Stimulated activated CD4-positive, alpha-beta T cell treated with anti-CD3 and anti-CD28 coated beads, TNF-alpha, amount 100 ng/mL, for 1 hour (primary cell): ENCODE results near the gene TTC12.

Experiments
- DNase-seq, 3 donors: peaks; one replicate each; pipeline ENCODE4 v3.0.0-alpha.2; 2020; ENCODE audit warnings: low read depth in 3 of 3, low spot score in 1 of 3

The TTC12 gene

DNA sequence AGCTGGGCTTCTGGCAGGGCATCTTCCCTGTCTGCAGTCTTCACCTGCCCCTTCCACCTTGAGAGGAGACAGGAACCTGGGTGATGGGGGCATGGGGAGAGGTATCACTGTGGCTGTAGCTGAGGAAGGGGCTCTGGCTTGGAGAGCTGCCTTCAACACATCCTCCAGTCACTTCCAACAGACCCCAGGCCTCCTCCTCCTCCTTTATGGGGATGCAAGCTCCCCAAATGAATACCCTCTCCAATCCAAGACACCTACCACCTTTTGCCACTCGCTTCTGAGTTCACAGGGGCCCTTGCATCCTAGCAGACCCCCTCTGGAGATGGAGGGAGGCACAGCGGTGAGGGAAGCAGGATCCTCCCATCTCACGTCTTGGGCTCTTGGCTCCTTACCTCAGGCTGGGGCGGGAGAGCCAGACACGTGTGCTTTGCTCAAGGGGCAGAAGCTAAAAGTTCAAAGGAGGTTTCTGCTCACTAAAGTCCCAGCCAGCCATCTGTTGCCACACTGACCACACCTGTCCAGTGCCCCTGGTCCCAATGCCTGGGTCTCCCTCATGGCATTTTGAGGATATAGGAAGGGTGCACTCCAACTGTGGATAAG is 86.3 kb downstream of the TTC12 start:
- no peak for DNase-seq

DNA sequence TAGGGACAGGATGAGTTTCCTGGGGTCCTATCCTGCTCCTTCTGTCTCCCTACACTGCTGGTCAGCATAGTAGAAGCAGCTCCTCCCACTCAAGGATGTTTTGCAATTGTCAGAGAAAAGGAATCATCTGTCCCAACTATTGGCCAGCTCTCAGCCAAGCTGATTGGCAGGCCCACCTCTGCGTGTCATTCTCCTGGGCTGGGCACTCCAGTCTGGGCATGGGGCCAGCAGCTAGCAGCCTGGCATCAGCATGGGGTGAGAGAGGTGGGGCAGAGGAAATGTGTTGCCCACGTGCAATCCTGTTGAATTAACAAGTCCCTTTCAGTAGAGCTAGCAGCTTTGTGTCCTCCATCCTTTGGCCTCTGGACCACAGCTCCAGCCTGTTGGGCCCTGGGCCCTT is 87.3 kb downstream of the TTC12 start:
- DNase-seq, result no peak

- DNase-seq, result no peak
These were observed 90.6 kb downstream of the TTC12 start for GRCh38 chr11:113404859-113405430.

GRCh38 chr11:113405724-113406478 is 91.5 kb downstream of the TTC12 start:
- no peak for DNase-seq

- DNase-seq, result no peak
These were observed 92.8 kb downstream of the TTC12 start for GRCh38 chr11:113407163-113407562.

DNA sequence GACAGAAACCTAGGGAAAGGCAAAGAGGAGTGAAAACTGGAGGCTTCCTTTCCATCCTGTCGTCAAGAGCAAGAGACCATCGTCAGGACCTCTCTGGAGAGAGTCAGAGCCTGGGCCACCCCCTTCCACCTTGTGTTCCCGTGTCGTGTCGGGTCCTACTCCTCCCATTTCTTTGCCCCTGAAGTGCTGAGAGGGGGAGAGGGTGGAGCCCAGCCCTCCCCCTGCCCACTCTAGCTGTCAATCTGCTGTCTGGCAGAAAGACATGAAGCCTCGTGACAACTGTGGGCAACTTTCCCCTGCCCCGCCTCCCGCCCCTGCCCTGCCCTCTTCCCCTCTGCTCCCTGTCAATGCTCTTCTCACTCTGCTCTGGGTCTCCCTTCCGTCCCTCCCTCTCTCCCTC is 93.8 kb downstream of the TTC12 start:
- no peak for DNase-seq

GRCh38 chr11:113408887-113409286 is 94.5 kb downstream of the TTC12 start:
- DNase-seq, result no peak

DNA sequence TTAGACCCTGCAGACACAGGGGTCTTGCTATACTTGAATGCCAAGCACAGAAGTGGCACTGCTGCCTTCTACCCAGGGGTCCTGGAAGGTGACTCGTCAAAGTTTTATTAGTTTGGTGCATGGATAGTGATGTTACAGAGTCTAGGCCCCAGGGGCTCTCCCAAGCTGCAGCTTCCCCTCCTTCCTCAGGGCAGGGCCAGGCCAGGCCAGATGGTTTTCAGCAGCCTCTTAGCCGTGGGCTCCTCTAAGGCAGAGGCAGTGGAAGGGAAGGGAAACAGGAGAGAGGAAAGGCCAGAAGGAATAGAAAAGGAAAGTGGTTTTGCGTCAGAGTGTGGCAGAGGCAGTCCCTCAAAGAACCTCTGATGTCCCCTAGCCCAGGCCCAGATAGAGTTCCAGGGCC is 95.1 kb downstream of the TTC12 start:
- no peak for DNase-seq

GRCh38 chr11:113410414-113411135 is 96.2 kb downstream of the TTC12 start:
- no peak for DNase-seq

- no peak for DNase-seq
These were observed 97.2 kb downstream of the TTC12 start for GRCh38 chr11:113411536-113411935.

DNA sequence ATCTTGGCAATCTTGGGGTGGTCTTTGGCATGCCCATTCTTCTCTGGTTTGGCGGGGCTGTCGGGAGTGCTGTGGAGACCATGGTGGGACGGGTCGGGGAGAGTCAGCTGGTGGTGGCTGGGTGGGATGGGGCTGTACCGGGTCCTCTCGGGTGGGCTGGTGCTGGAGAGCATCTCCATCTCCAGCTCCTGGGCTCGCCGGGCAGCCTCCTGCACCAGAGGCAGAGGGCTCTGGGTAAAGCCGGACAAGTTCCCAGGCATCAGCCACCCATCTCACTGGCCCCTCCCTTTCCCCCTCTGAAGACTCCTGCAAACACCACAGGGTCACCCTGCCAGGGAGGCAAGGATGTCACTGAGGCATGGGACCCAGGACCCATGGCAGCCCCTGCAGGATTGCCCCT is 98.3 kb downstream of the TTC12 start:
- no peak for DNase-seq

DNA sequence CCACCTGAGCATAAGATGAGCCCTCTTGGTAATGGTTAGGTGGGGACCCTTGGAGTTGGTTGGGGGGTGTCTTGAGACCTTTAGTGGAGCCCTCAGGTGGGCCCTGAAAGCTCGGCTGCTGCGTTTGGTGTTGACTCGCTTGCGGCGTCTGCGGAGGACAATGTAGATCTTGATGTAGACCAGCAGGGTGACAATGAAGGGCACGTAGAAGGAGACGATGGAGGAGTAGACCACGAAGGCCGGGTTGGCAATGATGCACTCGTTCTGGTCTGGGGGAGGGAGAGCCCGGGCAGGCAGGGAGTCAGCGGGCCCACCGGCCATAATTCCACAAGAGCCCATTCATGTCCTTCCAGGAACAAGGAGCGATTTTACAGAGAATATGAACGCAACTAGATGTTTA is 101.0 kb downstream of the TTC12 start:
- DNase-seq, result no peak
